ENCODE measurements around the gene TCFL5.

The TCFL5 gene

GRCh38 chr20:62872184-62872847 is 10.7 kb upstream of the TCFL5 start:
- Histone ChIP-seq H3K27me3 (ENCODE audit: control insufficient read depth, insufficient read depth, low read length) (no peaks in the 10 kb centered on the region), H3K9me3 (ENCODE audit: control insufficient read depth, low read length) (no peaks in the 10 kb centered on the region), H3K4me2 (ENCODE audit: low read length) (no peak overlapping the region), H3K4me3 (ENCODE audit: low read depth, low read length) (no peak overlapping the region), H3K36me3 (ENCODE audit: control insufficient read depth, insufficient read depth, low read length) (no peaks in the 10 kb centered on the region), H2AFZ (peak overlapping the region; percentile 35), H3K9ac (no peak overlapping the region), H3K79me2 (no peaks in the 10 kb centered on the region), H3K4me1 (no peaks in the 10 kb centered on the region), H3K27ac (no peak overlapping the region)
- TF ChIP-seq CTCF (IDR thresholded peaks at IDR 0.05), result no peak

- no peaks in the 10 kb centered on the region for H3K36me3 ChIP-seq (ENCODE audit: control insufficient read depth, insufficient read depth, low read length)
These were observed 2.6 kb upstream of the TCFL5 start for GRCh38 chr20:62864207-62864606.

GRCh38 chr20:62860924-62861691 is 514 bp downstream of the TCFL5 start:
- Histone ChIP-seq H3K79me2 (no peaks in the 10 kb centered on the region), H3K9ac (no peak overlapping the region), H3K36me3 (ENCODE audit: control insufficient read depth, insufficient read depth, low read length) (no peaks in the 10 kb centered on the region), H2AFZ (no peak overlapping the region), H3K4me3 (ENCODE audit: low read depth, low read length) (peak overlapping the region; percentile 6), H3K27ac (no peak overlapping the region), H3K9me3 (ENCODE audit: control insufficient read depth, low read length) (no peaks in the 10 kb centered on the region), H3K4me1 (no peaks in the 10 kb centered on the region), H3K27me3 (ENCODE audit: control insufficient read depth, insufficient read depth, low read length) (no peaks in the 10 kb centered on the region), H3K4me2 (ENCODE audit: low read length) (peak overlapping the region; percentile 65)
- TF ChIP-seq CTCF (IDR thresholded peaks at IDR 0.05), result no peak

More at GRCh38 chr20:62864207-62864606, 2.6 kb upstream of the TCFL5 start:
- H3K4me2 ChIP-seq (ENCODE audit: low read length), result no peak overlapping the region
- no peak overlapping the region for H3K9ac ChIP-seq
- no peaks in the 10 kb centered on the region for H3K27me3 ChIP-seq (ENCODE audit: control insufficient read depth, insufficient read depth, low read length)
- no peak overlapping the region for H3K27ac ChIP-seq
- no peak overlapping the region for H3K4me3 ChIP-seq (ENCODE audit: low read depth, low read length)
- no peaks in the 10 kb centered on the region for H3K9me3 ChIP-seq (ENCODE audit: control insufficient read depth, low read length)
- no peaks in the 10 kb centered on the region for H3K79me2 ChIP-seq
- TF ChIP-seq CTCF (IDR thresholded peaks at IDR 0.05), result no peak
- no peak overlapping the region for H2AFZ ChIP-seq
- H3K4me1 ChIP-seq, result no peaks in the 10 kb centered on the region

- H3K36me3 ChIP-seq (ENCODE audit: control insufficient read depth, insufficient read depth, low read length), result no peaks in the 10 kb centered on the region
- no peaks in the 10 kb centered on the region for H3K9me3 ChIP-seq (ENCODE audit: control insufficient read depth, low read length)
- H3K4me3 ChIP-seq (ENCODE audit: low read depth, low read length), result peak overlapping the region; percentile 6
- H2AFZ ChIP-seq, result peak overlapping the region; percentile 17
- no peak for TF ChIP-seq CTCF (IDR thresholded peaks at IDR 0.05)
- no peak overlapping the region for H3K9ac ChIP-seq
- no peaks in the 10 kb centered on the region for H3K27me3 ChIP-seq (ENCODE audit: control insufficient read depth, insufficient read depth, low read length)
- peak overlapping the region; percentile 65 for H3K4me2 ChIP-seq (ENCODE audit: low read length)
- no peaks in the 10 kb centered on the region for H3K4me1 ChIP-seq
- H3K79me2 ChIP-seq, result no peaks in the 10 kb centered on the region
- H3K27ac ChIP-seq, result no peak overlapping the region
These were observed 1.2 kb downstream of the TCFL5 start for GRCh38 chr20:62860391-62860923.

Data from parathyroid adenoma (tissue), 2 donors.